ENCODE results near the gene DAGLA.

The DAGLA gene

DNA sequence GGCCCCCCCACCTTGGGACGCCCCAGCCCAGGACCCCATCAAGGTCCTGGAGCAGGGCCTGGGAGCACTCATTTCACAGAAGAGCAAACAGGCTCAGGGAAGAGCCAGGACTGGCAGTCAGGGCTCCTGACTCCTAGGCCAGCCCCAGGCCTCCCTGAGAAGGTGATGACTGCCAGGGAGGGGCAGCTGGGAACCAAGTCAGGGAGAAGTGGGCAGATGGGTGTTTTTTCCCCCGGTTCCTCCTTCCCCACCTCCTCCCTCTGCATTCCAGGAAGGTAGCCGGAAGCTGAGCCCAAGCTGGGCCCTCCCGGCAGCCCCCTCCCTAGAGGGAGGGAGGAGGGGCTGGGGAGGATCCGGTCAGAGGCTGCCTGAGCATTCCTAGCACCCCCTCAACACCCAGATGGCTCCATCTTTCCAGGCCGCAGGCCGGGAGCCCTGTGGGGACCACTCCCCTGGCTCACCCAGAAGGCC, 91.8 kb downstream of the DAGLA start:
- no peak overlapping the region for H3K27ac ChIP-seq
- TF ChIP-seq, protein P1, sequence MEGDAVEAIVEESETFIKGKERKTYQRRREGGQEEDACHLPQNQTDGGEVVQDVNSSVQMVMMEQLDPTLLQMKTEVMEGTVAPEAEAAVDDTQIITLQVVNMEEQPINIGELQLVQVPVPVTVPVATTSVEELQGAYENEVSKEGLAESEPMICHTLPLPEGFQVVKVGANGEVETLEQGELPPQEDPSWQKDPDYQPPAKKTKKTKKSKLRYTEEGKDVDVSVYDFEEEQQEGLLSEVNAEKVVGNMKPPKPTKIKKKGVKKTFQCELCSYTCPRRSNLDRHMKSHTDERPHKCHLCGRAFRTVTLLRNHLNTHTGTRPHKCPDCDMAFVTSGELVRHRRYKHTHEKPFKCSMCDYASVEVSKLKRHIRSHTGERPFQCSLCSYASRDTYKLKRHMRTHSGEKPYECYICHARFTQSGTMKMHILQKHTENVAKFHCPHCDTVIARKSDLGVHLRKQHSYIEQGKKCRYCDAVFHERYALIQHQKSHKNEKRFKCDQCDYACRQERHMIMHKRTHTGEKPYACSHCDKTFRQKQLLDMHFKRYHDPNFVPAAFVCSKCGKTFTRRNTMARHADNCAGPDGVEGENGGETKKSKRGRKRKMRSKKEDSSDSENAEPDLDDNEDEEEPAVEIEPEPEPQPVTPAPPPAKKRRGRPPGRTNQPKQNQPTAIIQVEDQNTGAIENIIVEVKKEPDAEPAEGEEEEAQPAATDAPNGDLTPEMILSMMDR (conservative IDR thresholded peaks at IDR 0.05), result no peak

DNA sequence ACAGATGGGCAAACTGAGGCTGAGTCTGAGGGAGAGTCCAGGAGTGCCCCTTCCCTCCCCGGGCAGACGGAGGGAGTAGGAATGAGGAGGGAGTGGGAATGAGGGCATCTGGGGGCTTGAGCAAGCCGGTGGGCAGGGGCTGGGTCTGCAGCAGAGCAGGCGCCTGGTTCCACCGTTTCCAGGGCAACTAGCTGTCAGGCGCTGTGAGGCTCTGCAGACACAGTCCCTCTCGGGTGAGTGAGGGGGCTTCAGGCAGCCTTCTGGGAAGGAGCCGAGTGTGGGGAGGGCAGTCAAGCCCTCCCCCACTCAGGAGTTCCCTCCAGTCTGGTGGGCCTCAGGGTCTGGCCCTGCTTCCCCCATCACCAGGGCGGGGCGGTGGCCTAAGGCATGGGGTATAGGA, 93.2 kb downstream of the DAGLA start:
- TF ChIP-seq, protein P1 (conservative IDR thresholded peaks at IDR 0.05), result no peak
- H3K27ac ChIP-seq, result no peak overlapping the region

DNA sequence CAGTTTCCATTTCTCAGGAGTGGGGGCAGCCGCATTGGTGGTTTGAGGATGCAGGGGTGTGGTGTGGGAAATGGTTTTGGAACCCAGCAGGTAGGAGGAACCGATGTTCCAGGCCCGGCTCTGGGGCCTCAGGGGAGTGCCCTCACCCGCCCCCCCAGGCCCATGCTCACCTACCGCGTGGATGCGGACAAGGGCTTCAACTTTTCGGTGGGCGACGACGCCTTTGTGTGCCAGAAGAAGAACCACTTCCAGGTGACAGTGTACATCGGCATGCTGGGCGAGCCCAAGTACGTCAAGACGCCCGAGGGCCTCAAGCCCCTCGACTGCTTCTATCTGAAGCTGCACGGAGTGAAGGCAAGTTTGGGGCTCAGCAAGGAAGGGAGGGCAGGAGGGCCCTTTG, 93.6 kb downstream of the DAGLA start:
- H3K27ac ChIP-seq, result no peak overlapping the region
- TF ChIP-seq, protein P1 (conservative IDR thresholded peaks at IDR 0.05), result no peak

DNA sequence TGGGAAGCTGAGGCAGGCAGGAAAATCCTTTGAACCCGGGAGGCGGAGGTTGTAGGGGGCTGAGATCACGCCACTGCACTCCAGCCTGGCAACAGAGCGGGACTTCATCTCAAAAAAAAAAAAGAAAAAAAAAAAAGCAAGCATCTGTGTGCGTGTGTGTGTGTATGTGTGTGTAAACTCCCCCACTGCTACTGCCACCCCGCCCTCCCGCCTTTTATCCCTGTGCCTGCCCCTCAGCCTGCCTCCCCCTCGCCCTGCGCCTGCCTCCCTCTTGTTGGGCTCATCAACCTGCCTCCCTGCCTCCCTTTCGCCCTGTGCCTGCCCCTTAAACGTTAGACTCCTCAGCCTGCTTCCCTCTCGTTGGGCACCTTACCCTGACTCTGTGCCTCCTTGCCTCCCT, 94.2 kb downstream of the DAGLA start:
- H3K27ac ChIP-seq, result no peak overlapping the region

DNA sequence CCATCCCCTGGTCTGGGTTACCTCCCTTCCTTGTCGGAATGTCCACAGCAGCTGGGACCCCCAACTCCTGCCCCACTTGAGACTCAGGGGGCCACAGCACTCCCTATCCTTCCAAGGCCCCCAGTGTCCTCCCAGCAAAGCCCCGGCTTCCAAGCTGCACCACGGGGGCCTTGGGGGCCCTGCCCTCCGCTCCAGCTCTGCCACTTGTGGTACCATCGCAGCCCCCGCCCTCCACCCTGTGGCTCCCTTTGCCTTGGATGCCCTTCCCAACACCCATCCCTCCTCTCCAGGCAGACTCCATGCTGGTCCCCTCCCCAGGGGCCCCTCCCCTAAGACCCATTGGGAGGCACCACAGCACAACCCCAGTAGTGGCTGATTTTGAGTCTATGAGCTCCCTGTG, 94.9 kb downstream of the DAGLA start:
- H3K27ac ChIP-seq, result no peak overlapping the region
- TF ChIP-seq, protein P1 (conservative IDR thresholded peaks at IDR 0.05), result no peak

More for the DNA sequence above, 94.2 kb downstream of the DAGLA start:
- TF ChIP-seq, protein P1 (conservative IDR thresholded peaks at IDR 0.05), result no peak

DNA sequence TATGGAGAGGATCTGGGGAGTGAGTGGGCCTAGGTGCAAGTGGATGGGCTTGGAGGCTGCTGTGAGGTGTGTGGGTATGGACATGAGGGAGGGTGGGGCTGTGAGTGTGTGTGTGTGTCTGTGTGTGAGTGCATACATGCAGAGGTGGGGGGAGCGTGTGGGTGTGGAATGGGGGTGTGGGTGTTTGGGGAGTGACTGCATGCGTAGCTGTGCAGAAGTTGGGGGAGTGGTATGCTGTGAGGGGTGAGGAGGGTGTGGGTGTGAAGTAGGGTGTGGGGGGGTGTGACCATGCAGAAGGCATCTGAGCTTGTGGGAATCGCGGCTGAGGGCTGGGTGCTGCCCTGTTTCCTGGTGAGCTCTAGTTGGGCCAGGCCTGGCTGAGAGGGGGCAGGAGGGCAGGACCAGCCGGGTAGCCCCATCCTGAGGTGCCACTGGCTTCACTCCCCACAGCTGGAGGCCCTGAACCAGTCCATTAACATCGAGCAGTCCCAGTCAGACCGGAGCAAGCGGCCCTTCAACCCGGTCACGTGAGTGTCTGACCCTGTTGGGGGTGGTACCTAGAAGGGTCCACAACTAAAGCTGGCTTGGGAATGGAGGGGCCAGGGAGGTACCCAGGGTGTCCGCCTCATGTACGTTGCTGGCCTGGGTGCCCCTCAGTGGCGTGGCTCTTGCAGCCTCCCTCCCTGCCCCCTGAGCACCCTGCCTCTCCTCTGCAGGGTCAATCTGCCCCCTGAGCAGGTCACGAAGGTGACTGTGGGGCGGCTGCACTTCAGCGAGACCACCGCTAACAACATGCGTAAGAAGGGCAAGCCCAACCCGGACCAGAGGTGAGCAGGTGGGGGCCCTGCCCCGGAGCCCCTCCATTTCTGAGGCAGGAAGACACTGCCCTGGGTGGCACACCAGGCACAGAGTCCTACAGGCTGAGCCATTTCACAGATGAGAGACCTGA, 95.7 kb downstream of the DAGLA start:
- TF ChIP-seq, protein P1 (conservative IDR thresholded peaks at IDR 0.05), result no peak
- H3K27ac ChIP-seq, result no peak overlapping the region

DNA sequence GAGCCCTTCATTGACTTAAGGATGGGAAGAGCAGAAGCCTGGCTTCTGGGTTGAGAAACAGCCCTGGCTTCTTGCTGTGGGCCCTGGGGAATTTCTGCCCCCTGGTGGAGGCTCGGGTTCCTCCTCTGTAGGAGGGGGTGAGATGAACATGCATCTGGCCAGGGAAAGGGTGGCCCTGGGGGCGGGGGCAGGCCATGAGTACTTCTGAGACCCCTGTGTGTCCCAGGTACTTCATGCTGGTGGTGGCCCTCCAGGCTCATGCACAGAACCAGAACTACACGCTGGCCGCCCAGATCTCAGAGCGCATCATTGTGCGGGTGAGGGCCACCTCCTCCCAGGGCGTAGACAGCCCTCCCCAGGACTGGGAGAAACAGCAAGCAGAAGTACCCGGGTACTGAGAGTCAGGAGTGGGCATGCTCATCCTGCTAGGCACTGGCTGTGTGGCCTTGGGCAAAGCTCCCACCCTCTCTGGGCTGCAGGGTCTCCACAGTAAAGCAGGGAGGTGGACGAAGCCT, 96.4 kb downstream of the DAGLA start:
- no peak overlapping the region for H3K27ac ChIP-seq

More for the DNA sequence above, 96.4 kb downstream of the DAGLA start:
- TF ChIP-seq, protein P1 (conservative IDR thresholded peaks at IDR 0.05), result peak; percentile 76
